Esophagus squamous epithelium (tissue), 5 donors: ENCODE results near the gene F12. TPM values are rescaled to one million over a fixed set of nuclear protein-coding genes. Genes with fewer than 3 reads are reported as not detected.

Experiments
- DNase-seq: peaks from one replicate; lab custom pipeline; 2025; lab: John Stamatoyannopoulos, UW
- H3K27ac ChIP-seq, 4 donors: fragments of 200-600 bp; sonication (generic); one replicate each; pipeline ENCODE4 v1.5.1; 2016 to 2019; ENCODE audit warnings: mild to moderate bottlenecking in 1 of 4
- H3K27me3 ChIP-seq, 4 donors: fragments of 200-600 bp; sonication (generic); 1 replicate in 3 of 4; 2 replicates in 1 of 4; pipeline versions ENCODE4 v1.5.1 to v1.6.0; 2017 to 2021; ENCODE audit warnings: antibody characterized with exemption in 1 of 4
- H3K36me3 ChIP-seq, 3 donors: fragments of 200-600 bp; sonication (generic); one replicate each; pipeline ENCODE4 v1.5.1; 2016 to 2019
- H3K4me1 ChIP-seq, 3 donors: fragments of 200-600 bp; sonication (generic); one replicate each; pipeline ENCODE4 v1.5.1; 2017 to 2019
- H3K4me3 ChIP-seq, 4 donors: fragments of 200-600 bp; sonication (generic); 1 replicate in 3 of 4; 2 replicates in 1 of 4; pipeline ENCODE4 v1.5.1; 2016 to 2019; ENCODE audit warnings: mild to moderate bottlenecking in 2 of 4, moderate library complexity in 1 of 4
- H3K9me3 ChIP-seq, 3 donors: fragments of 200-600 bp; sonication (generic); one replicate each; pipeline ENCODE4 v1.5.1; 2016 to 2019
- POLR2A ChIP-seq, 4 donors: fragments of 450-650 bp; IDR thresholded peaks; one replicate each; pipeline ENCODE4 v1.6.1; 2017; ENCODE audit warnings: antibody characterized with exemption in 4 of 4, mild to moderate bottlenecking in 4 of 4, moderate library complexity in 3 of 4
- WGBS, 2 donors: methylation state at CpG; one replicate each; pipeline ENCODE4 v1.1.5; 2018; 5-methylcytosine and 5-hydroxymethylcytosine counted together
- intact Hi-C: fragments of 100-400 bp; cut with DNase I; formaldehyde crosslinking; loops from one replicate; pipeline ENCODE4 v1.15.0; 2022
- total RNA-seq, 4 donors: library from RNA; depleted of rRNA; stranded (reverse); fragments of >200 nt; gene quantifications; one replicate each; pipeline ENCODE4 v1.1.0, GENCODE V29; 2016
- TF ChIP-seq, protein P1 (sequence below), 6 experiments: fragments of 450-650 bp in 4 of 6; fragments of 200-600 bp in 2 of 6; sonication (generic) in 2 of 6; IDR thresholded peaks; one replicate each; pipeline ENCODE4 v1.5.1; 2016 to 2019; ENCODE audit warnings: antibody characterized with exemption in 6 of 6, mild to moderate bottlenecking in 4 of 6, moderate library complexity in 4 of 6
- donor health status: DM: yes; HTN: yes; CAD: no.

F12 gene
- total RNA-seq, 4 donors from 2014 or later: 10.7 to 25.4 (median 19.6) TPM

DNA sequence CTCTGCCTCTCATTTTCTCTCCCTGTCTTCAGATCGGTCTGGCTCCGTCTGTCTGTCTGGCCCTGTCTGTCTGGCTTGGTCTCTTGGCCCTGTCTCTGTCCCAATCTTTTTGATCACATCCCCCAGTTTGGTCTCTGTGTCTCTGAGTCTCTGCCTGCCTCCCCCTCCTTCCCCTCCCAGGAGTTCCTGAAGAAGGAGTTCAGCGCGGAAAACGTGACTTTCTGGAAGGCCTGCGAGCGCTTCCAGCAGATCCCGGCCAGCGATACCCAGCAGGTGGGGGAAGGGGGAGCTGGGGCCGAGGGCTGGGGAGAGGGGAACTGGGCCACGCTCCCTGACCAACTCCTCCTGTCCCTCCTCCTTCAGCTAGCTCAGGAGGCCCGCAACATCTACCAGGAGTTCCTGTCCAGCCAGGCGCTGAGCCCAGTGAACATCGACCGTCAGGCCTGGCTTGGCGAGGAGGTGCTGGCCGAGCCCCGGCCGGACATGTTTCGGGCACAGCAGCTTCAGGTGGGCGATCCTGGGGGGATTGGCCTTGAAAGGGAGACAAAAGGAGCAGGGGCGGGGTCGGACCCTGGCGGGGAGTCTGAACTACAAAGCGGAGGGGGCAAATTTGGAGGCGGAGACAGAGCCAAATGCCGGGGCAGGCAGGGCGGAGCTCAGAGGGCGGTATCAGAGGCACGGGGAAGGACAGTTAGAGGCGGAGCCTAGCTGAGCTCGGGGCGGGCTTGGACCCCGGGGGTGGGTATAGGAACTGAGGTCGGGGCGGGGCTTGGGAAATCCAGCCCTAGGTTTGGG, 42.6 kb downstream of the F12 start:
- Histone ChIP-seq H3K4me3 (peak overlapping the region; percentile 27 to 60 (median 46)), H3K4me1 (peaks cover 51 to 97% (median 66%) of the 10 kb centered on the region in 3 donors), H3K27ac (peak overlapping the region; percentile 85 to 91 (median 89)), H3K27me3 (no peaks in the 10 kb centered on the region), H3K9me3 (no peaks in the 10 kb centered on the region), H3K36me3 (no peaks in the 10 kb centered on the region)
- WGBS, 2 donors: 23 to 57% methylated on average over 7 to 10 of the region's 36 CpGs
- intact Hi-C loops: no loop called here
- peak in 1 of 4 donors; percentile 36 for TF ChIP-seq POLR2A (IDR thresholded peaks at IDR 0.05)
- TF ChIP-seq, protein P1, sequence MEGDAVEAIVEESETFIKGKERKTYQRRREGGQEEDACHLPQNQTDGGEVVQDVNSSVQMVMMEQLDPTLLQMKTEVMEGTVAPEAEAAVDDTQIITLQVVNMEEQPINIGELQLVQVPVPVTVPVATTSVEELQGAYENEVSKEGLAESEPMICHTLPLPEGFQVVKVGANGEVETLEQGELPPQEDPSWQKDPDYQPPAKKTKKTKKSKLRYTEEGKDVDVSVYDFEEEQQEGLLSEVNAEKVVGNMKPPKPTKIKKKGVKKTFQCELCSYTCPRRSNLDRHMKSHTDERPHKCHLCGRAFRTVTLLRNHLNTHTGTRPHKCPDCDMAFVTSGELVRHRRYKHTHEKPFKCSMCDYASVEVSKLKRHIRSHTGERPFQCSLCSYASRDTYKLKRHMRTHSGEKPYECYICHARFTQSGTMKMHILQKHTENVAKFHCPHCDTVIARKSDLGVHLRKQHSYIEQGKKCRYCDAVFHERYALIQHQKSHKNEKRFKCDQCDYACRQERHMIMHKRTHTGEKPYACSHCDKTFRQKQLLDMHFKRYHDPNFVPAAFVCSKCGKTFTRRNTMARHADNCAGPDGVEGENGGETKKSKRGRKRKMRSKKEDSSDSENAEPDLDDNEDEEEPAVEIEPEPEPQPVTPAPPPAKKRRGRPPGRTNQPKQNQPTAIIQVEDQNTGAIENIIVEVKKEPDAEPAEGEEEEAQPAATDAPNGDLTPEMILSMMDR (IDR thresholded peaks at IDR 0.05): no peak
- DNase-seq: no peak

GRCh38 chr5:177365845-177366527, 43.4 kb downstream of the F12 start:
- TF ChIP-seq, protein P1 (IDR thresholded peaks at IDR 0.05): no peak
- no peak for TF ChIP-seq POLR2A (IDR thresholded peaks at IDR 0.05)
- H3K9me3 ChIP-seq: no peaks in the 10 kb centered on the region
- peak overlapping the region; percentile 85 to 91 (median 89) for H3K27ac ChIP-seq
- DNase-seq: no peak
- H3K36me3 ChIP-seq: no peaks in the 10 kb centered on the region
- WGBS, 2 donors: 73 to 84% methylated on average over 8 to 13 of the region's 14 CpGs
- intact Hi-C loops: no loop called here
- no peaks in the 10 kb centered on the region for H3K27me3 ChIP-seq
- H3K4me3 ChIP-seq: peak overlapping the region in 3 of 4 donors; percentile 43 to 60 (median 49)
- peaks cover 45 to 97% (median 62%) of the 10 kb centered on the region in 3 donors for H3K4me1 ChIP-seq

DNA sequence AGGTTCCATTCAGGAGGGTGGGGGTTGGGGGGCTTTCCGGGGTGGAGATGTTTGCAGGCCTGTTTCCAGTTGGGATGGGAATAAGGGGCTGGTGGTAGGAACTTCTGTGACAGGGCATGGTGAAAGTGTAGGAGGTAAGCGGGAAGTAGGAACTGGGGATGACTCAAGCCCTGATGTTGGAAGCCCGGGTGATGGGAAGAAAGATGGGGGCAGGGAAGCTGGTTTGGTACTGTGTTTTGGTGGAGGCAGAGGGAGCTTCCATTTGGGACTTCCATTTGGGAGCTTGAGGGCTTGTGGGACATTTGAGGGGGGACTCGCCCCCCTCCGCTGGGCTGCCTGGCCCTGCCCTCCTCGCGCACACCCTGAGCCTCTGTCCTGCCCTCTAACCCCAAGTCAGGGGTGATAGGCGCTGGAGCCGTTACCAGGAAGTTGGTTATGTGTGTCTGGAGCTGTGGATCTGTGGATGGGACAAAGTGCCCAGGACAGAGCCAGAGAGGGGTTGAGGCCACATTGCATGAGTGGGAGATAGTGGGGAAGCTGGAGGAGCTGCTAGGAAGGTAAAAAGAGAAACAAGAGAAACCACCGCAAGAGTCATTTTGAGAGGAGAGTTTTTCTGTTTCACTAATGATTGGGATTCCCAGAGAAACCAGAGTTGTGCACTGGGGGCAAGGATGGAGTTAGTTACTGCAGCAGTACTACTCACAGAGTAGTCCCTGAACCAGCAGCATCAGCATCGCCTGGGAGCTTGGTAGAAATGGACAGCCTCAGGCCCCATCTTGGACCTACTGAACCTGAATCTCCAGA, 45.0 kb downstream of the F12 start:
- no peak overlapping the region for H3K4me3 ChIP-seq
- no peaks in the 10 kb centered on the region for H3K9me3 ChIP-seq
- peaks cover 47 to 91% (median 48%) of the 10 kb centered on the region in 3 donors for H3K4me1 ChIP-seq
- 45 to 70% methylated on average over 6 to 7 of the region's 11 CpGs for WGBS, 2 donors
- DNase-seq: no peak
- TF ChIP-seq, protein P1 (IDR thresholded peaks at IDR 0.05): no peak
- no peak for TF ChIP-seq POLR2A (IDR thresholded peaks at IDR 0.05)
- no peaks in the 10 kb centered on the region for H3K36me3 ChIP-seq
- intact Hi-C loops: no loop called here
- no peaks in the 10 kb centered on the region for H3K27me3 ChIP-seq
- H3K27ac ChIP-seq: peak overlapping the region in 2 of 4 donors; percentile 80 to 89

DNA sequence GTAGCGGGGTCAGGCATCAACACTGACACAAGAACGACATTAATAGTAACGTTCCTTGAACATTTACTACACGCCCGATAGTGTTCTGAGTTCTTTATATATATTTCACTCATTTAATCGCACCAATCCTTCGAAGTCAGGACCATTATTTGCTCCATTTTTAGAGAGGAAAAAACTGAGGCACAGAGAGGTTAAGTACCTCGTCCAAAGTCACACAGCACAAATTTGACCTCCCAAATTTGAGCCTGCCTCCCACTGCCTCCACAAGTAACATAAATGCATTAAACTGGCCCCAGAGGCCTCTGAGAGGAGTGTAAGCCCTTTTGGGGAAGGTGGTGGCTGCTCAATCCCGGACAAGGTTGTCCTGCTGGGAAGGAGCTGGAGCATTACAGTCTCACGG, 45.8 kb downstream of the F12 start:
- intact Hi-C loops: no loop called here
- DNase-seq: no peak
- Histone ChIP-seq H3K9me3 (no peaks in the 10 kb centered on the region), H3K27me3 (no peaks in the 10 kb centered on the region), H3K4me1 (peaks cover 44 to 91% (median 55%) of the 10 kb centered on the region in 3 donors), H3K36me3 (no peaks in the 10 kb centered on the region), H3K27ac (peak overlapping the region in 3 of 4 donors; percentile 77 to 89 (median 80)), H3K4me3 (peak overlapping the region; percentile 30 to 70 (median 54))
- WGBS, 2 donors: 33 to 36% methylated on average over 10 of the region's 10 CpGs
- no peak for TF ChIP-seq POLR2A (IDR thresholded peaks at IDR 0.05)
- TF ChIP-seq, protein P1 (IDR thresholded peaks at IDR 0.05): no peak
